Measurements from ENCODE around the gene GMDS.

DNA sequence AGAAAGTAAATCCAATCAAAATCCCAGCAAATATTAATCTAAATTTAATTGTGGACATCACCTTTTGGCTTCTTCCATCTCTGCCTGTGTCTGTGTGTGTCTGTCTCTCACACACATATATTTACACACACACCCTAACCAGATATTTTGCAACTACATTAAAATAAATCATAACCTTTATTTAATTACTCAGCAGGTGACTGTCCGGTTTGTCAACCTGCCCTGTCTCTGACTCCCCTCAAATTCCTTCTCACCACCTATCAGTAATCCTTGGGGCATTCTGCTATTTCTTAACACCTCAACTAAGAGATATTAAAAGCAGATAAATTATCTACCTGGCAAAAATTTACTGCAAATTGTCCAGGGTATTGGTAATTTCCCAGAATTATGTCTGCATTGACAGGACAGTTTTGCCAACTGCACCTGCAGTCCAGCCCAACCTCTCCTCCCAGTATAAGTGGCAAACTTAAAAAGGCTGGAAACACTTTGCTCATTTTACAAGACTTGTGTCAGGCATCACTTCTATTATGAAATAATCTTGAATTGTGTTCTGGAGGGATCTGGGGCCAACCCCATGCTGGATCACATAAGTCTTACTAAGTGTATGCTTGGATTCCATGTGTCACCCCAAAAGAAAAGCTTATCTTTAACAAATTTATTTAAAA lies 216.1 kb downstream of the GMDS start:
- TF ChIP-seq CTCF (conservative IDR thresholded peaks at IDR 0.05 in 1 of 2, IDR thresholded peaks at IDR 0.05 in 1 of 2; ENCODE audit: extremely low read depth in 1 of 2, insufficient read depth in 1 of 2, low read depth in 1 of 2, low read length in 2 of 2) (no peak), EZH2 (IDR thresholded peaks at IDR 0.05; ENCODE audit: borderline replicate concordance, low read length) (no peak)
